Measurements from ENCODE around the gene ARMCX1. TPM values are rescaled to one million over a fixed set of nuclear protein-coding genes. Genes with fewer than 3 reads are reported as not detected.
"Not testable (repeated sequence)": the region's sequence is repeated elsewhere in the genome, so short reads cannot be mapped to it uniquely, and the experiment has no call there.

Gene ARMCX1
- total and polyA plus RNA-seq, 10 of the 15 experiments (the other 5 are each of a cell fraction or from before 2014, with no cell fraction given), result 0.02 to 0.07 (median 0.05) TPM; not detected in 7

DNA sequence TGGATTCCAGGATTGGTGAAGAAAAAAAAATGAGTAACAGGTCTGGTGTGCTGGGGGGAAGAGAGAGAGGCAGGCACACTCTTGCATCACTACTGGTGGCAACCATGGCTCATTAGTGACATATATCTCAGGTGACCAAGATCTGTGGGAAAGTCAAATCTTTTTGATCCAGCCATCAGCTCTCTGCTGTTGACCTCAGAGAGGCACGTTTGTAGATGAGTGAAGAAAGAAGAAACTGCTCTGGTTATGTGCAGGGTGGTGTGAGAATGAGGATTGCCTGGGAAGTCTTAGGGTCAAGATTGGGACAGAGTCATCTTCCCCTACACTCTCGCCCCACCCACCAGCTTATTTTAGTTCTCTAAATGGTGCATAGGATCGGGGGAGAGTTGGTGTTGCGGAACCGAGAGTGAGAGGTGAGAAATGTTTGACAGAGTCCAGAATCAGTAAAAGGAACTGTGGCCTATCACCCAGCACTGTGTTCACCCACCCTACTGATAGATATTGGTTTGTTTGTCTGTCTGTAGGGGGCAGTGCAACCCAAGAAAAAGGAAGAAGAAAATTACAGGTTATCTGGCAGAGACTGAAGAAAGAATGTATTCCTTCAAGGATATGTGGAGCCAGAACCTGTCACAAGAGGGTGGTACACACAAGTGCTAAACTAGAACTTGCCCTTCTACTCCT, 45.5 kb downstream of the ARMCX1 start (continued):
- TF ChIP-seq, protein P1, sequence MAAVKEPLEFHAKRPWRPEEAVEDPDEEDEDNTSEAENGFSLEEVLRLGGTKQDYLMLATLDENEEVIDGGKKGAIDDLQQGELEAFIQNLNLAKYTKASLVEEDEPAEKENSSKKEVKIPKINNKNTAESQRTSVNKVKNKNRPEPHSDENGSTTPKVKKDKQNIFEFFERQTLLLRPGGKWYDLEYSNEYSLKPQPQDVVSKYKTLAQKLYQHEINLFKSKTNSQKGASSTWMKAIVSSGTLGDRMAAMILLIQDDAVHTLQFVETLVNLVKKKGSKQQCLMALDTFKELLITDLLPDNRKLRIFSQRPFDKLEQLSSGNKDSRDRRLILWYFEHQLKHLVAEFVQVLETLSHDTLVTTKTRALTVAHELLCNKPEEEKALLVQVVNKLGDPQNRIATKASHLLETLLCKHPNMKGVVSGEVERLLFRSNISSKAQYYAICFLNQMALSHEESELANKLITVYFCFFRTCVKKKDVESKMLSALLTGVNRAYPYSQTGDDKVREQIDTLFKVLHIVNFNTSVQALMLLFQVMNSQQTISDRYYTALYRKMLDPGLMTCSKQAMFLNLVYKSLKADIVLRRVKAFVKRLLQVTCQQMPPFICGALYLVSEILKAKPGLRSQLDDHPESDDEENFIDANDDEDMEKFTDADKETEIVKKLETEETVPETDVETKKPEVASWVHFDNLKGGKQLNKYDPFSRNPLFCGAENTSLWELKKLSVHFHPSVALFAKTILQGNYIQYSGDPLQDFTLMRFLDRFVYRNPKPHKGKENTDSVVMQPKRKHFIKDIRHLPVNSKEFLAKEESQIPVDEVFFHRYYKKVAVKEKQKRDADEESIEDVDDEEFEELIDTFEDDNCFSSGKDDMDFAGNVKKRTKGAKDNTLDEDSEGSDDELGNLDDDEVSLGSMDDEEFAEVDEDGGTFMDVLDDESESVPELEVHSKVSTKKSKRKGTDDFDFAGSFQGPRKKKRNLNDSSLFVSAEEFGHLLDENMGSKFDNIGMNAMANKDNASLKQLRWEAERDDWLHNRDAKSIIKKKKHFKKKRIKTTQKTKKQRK (IDR thresholded peaks at IDR 0.05; ENCODE audit: low read depth, low read length), result no peak

DNA sequence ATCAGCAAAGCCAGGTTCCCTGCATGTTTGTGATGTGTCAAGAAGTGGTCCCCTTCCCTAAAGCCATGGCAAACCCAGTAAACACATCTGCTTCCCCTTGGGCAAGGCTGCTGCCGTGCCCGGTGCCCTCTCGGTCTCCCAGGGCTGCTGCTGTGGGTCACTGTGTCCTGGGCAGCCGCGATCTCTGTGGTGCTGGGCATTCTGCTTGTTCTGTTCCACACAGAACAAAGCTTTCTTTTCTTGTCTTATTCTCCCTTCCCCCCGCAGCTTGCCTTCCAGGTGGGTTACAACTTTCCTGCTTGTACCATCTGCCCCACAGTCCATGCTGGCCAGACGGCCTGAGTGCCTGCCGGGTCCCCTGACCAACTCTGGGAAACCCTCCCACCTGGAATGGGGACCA, 49.2 kb downstream of the ARMCX1 start:
- H4K20me1 ChIP-seq (ENCODE audit: control insufficient read depth, insufficient read depth); in situ Hi-C loops (cut with MboI); H3K4me2 ChIP-seq (ENCODE audit: control insufficient read depth, insufficient read depth); BruUV-seq (replicated peaks); CTCF ChIA-PET; H3K27me3 ChIP-seq (replicated peaks in 1 of 2; ENCODE audit: control insufficient read depth in 2 of 2, insufficient read depth in 2 of 2, low read length in 1 of 2); H3K9me3 ChIP-seq (replicated peaks; ENCODE audit: control insufficient read depth, insufficient read depth, low read length); H3K4me1 ChIP-seq (ENCODE audit: control insufficient read depth, insufficient read depth, low read length); DNase-seq (ENCODE audit: low read depth, low spot score); FAIRE-seq; H2AFZ ChIP-seq (ENCODE audit: control insufficient read depth, low read depth, low read length); H3K27ac ChIP-seq (ENCODE audit: control insufficient read depth, insufficient read depth); SMC1A ChIA-PET (ENCODE audit: uncharacterized antibody, unreplicated experiment); H3K79me2 ChIP-seq (ENCODE audit: control insufficient read depth, insufficient read depth, low read length); H3K4me3 ChIP-seq; H3K9ac ChIP-seq (ENCODE audit: control insufficient read depth, insufficient read depth, low read length); RAD21 ChIA-PET (ENCODE audit: unreplicated experiment); H3K36me3 ChIP-seq (ENCODE audit: control insufficient read depth in 2 of 2, insufficient read depth in 2 of 2, low read length in 1 of 2); ATAC-seq; POLR2A ChIA-PET: not testable (repeated sequence)
- WGBS (ENCODE audit: insufficient coverage, insufficient replicate concordance, low lambda C conversion rate, missing lambda C conversion rate), result 50% methylated on average over 6 of the region's 8 CpGs
- intact Hi-C loops (cut with micrococcal nuclease; ENCODE audit: unreplicated experiment), result loop anchor here (5.0 kb wide), 4 partner anchors 137 to 198 kb away; no protein-coding TSS in a partner anchor

All from GM12878 (cell line).